ENCODE results near the gene PROZ.

Gene PROZ

GRCh38 chr13:113141601-113141970 lies 16.9 kb upstream of the PROZ start:
- H3K9ac ChIP-seq (ENCODE audit: low read depth, low read length) = no peak overlapping the region
- no peaks in the 10 kb centered on the region for H3K36me3 ChIP-seq (ENCODE audit: insufficient read depth, low read length)
- no peaks in the 10 kb centered on the region for H3K9me3 ChIP-seq (ENCODE audit: control insufficient read depth, insufficient read depth, low read length)
- H3K4me1 ChIP-seq (ENCODE audit: insufficient read depth, low read length) = no peaks in the 10 kb centered on the region

- Histone ChIP-seq H3K36me3 (ENCODE audit: insufficient read depth, low read length) (no peaks in the 10 kb centered on the region), H3K9ac (ENCODE audit: low read depth, low read length) (no peak overlapping the region), H3K4me1 (ENCODE audit: insufficient read depth, low read length) (no peaks in the 10 kb centered on the region), H3K9me3 (ENCODE audit: control insufficient read depth, insufficient read depth, low read length) (no peaks in the 10 kb centered on the region)
Measured at GRCh38 chr13:113142876-113143275, 15.6 kb upstream of the PROZ start.

- Histone ChIP-seq H3K4me1 (ENCODE audit: insufficient read depth, low read length) (no peaks in the 10 kb centered on the region), H3K9me3 (ENCODE audit: control insufficient read depth, insufficient read depth, low read length) (no peaks in the 10 kb centered on the region), H3K36me3 (ENCODE audit: insufficient read depth, low read length) (no peaks in the 10 kb centered on the region), H3K9ac (ENCODE audit: low read depth, low read length) (no peak overlapping the region)
Measured at GRCh38 chr13:113143466-113144254, 14.8 kb upstream of the PROZ start.

GRCh38 chr13:113144255-113144629 lies 14.2 kb upstream of the PROZ start:
- Histone ChIP-seq H3K9me3 (ENCODE audit: control insufficient read depth, insufficient read depth, low read length) (no peaks in the 10 kb centered on the region), H3K36me3 (ENCODE audit: insufficient read depth, low read length) (no peaks in the 10 kb centered on the region), H3K4me1 (ENCODE audit: insufficient read depth, low read length) (no peaks in the 10 kb centered on the region), H3K9ac (ENCODE audit: low read depth, low read length) (no peak overlapping the region)

DNA sequence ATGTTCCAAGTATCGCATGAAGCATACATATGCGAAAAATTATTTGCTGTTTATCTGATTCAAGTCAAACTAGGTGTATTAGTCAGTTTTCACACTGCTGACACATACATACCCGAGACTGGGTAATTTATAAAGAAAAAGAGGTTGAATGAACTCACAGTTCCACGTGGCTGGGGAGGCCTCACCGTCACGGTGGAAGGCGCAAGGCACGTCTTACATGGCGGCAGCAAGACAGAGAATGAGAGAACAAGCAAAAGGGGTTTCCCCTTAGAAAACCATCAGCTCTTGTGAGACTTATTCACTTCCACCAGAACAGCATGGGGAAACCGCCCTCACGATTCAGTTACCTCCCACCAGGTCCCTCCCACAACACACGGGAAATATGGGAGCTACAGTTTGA lies 13.0 kb upstream of the PROZ start:
- Histone ChIP-seq H3K9ac (ENCODE audit: low read depth, low read length) (no peak overlapping the region), H3K9me3 (ENCODE audit: control insufficient read depth, insufficient read depth, low read length) (no peaks in the 10 kb centered on the region), H3K4me1 (ENCODE audit: insufficient read depth, low read length) (no peaks in the 10 kb centered on the region), H3K36me3 (ENCODE audit: insufficient read depth, low read length) (no peaks in the 10 kb centered on the region)

- no peak overlapping the region for H3K9ac ChIP-seq (ENCODE audit: low read depth, low read length)
- H3K36me3 ChIP-seq (ENCODE audit: insufficient read depth, low read length) = no peaks in the 10 kb centered on the region
- no peaks in the 10 kb centered on the region for H3K9me3 ChIP-seq (ENCODE audit: control insufficient read depth, insufficient read depth, low read length)
- no peaks in the 10 kb centered on the region for H3K4me1 ChIP-seq (ENCODE audit: insufficient read depth, low read length)
Measured at GRCh38 chr13:113145911-113146598, 12.4 kb upstream of the PROZ start.

DNA sequence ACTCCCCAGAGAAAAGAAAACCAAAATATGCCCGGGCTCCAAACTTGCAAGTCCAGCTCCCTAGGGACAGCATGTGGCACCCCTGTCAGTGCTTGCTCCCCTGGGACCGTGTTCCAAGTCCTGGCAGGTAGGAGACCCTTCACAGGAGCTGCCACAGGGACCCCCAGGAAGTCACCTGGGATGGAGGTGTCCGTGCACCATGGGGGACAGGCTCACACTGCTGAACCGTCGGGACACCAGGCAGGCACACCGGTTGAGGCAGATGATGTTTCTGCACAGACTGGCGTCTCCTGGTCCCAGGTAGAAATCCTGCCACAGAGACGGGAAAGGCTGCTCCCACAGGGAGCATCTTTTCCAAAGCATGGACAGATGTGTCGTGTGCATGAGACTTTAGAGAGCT lies 11.7 kb upstream of the PROZ start:
- H3K9ac ChIP-seq (ENCODE audit: low read depth, low read length) = no peak overlapping the region
- H3K4me1 ChIP-seq (ENCODE audit: insufficient read depth, low read length) = no peaks in the 10 kb centered on the region
- no peaks in the 10 kb centered on the region for H3K9me3 ChIP-seq (ENCODE audit: control insufficient read depth, insufficient read depth, low read length)
- no peaks in the 10 kb centered on the region for H3K36me3 ChIP-seq (ENCODE audit: insufficient read depth, low read length)

DNA sequence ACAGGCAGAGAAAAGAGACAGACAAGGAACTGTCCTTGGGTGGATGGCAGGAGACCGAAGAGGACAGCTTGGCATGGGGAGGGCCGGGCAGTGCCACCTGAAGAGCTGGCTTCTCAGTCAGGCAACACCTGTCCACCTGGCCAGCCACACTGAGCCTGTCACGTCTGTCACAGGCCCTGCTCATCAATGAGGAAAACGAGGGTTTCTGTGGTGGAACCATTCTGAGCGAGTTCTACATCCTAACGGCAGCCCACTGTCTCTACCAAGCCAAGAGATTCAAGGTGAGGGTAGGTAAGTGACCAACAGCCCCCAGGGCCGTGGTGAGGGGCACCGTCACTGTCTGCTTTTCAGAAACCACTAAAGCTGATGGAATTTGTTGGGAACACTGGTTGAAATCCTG lies 11.2 kb upstream of the PROZ start:
- Histone ChIP-seq H3K9me3 (ENCODE audit: control insufficient read depth, insufficient read depth, low read length) (no peaks in the 10 kb centered on the region), H3K9ac (ENCODE audit: low read depth, low read length) (no peak overlapping the region), H3K4me1 (ENCODE audit: insufficient read depth, low read length) (peaks cover 2% of the 10 kb centered on the region), H3K36me3 (ENCODE audit: insufficient read depth, low read length) (no peaks in the 10 kb centered on the region)

GRCh38 chr13:113148407-113148806 lies 10.0 kb upstream of the PROZ start:
- H3K9ac ChIP-seq (ENCODE audit: low read depth, low read length) = no peak overlapping the region
- H3K36me3 ChIP-seq (ENCODE audit: insufficient read depth, low read length) = no peaks in the 10 kb centered on the region
- no peaks in the 10 kb centered on the region for H3K9me3 ChIP-seq (ENCODE audit: control insufficient read depth, insufficient read depth, low read length)
- peaks cover 6% of the 10 kb centered on the region for H3K4me1 ChIP-seq (ENCODE audit: insufficient read depth, low read length)

- Histone ChIP-seq H3K9me3 (ENCODE audit: control insufficient read depth, insufficient read depth, low read length) (no peaks in the 10 kb centered on the region), H3K4me1 (ENCODE audit: insufficient read depth, low read length) (peaks cover 6% of the 10 kb centered on the region), H3K36me3 (ENCODE audit: insufficient read depth, low read length) (no peaks in the 10 kb centered on the region), H3K9ac (ENCODE audit: low read depth, low read length) (no peak overlapping the region)
Measured at GRCh38 chr13:113148940-113149503, 9.4 kb upstream of the PROZ start.

- Histone ChIP-seq H3K4me1 (ENCODE audit: insufficient read depth, low read length) (peaks cover 8% of the 10 kb centered on the region), H3K9me3 (ENCODE audit: control insufficient read depth, insufficient read depth, low read length) (no peaks in the 10 kb centered on the region), H3K9ac (ENCODE audit: low read depth, low read length) (no peak overlapping the region)
Measured at GRCh38 chr13:113149711-113150549, 8.5 kb upstream of the PROZ start.

GRCh38 chr13:113150550-113151365 lies 7.7 kb upstream of the PROZ start:
- H3K9ac ChIP-seq (ENCODE audit: low read depth, low read length) = no peak overlapping the region
- no peaks in the 10 kb centered on the region for H3K36me3 ChIP-seq (ENCODE audit: insufficient read depth, low read length)
- no peaks in the 10 kb centered on the region for H3K9me3 ChIP-seq (ENCODE audit: control insufficient read depth, insufficient read depth, low read length)
- peaks cover 8% of the 10 kb centered on the region for H3K4me1 ChIP-seq (ENCODE audit: insufficient read depth, low read length)

More at GRCh38 chr13:113149711-113150549, 8.5 kb upstream of the PROZ start:
- no peaks in the 10 kb centered on the region for H3K36me3 ChIP-seq (ENCODE audit: insufficient read depth, low read length)

GRCh38 chr13:113151745-113152690 lies 6.4 kb upstream of the PROZ start:
- Histone ChIP-seq H3K9ac (ENCODE audit: low read depth, low read length) (no peak overlapping the region; the same call in 1 of the 2 replicates), H3K36me3 (ENCODE audit: insufficient read depth, low read length) (no peaks in the 10 kb centered on the region), H3K9me3 (ENCODE audit: control insufficient read depth, insufficient read depth, low read length) (no peaks in the 10 kb centered on the region), H3K4me1 (ENCODE audit: insufficient read depth, low read length) (peaks cover 8% of the 10 kb centered on the region)
